ENCODE data around the gene CRELD2.

DNA sequence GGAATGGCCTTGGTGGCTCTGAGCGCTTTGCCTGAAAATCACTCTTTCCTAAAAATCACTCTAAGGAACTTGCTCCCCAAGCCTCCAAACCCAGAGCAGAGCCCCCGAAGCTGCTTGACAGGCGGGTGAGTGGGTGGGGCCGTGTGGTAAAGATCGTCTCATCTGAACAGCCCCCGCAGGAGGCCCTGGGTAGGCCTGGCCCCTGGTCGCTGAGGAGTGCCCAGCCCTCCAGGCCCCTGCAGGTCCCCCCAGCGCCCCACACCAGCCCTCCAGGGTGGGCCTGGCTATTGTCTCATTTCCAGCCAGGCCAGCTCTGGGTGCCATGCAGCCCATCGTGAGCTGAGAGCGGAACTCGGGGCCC, 25.0 kb downstream of the CRELD2 start:
- TF ChIP-seq, protein P1, sequence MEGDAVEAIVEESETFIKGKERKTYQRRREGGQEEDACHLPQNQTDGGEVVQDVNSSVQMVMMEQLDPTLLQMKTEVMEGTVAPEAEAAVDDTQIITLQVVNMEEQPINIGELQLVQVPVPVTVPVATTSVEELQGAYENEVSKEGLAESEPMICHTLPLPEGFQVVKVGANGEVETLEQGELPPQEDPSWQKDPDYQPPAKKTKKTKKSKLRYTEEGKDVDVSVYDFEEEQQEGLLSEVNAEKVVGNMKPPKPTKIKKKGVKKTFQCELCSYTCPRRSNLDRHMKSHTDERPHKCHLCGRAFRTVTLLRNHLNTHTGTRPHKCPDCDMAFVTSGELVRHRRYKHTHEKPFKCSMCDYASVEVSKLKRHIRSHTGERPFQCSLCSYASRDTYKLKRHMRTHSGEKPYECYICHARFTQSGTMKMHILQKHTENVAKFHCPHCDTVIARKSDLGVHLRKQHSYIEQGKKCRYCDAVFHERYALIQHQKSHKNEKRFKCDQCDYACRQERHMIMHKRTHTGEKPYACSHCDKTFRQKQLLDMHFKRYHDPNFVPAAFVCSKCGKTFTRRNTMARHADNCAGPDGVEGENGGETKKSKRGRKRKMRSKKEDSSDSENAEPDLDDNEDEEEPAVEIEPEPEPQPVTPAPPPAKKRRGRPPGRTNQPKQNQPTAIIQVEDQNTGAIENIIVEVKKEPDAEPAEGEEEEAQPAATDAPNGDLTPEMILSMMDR (IDR thresholded peaks at IDR 0.05; ENCODE audit: poor library complexity, severe bottlenecking) = no peak
- TF ChIP-seq SMC3 (conservative IDR thresholded peaks at IDR 0.05; ENCODE audit: poor library complexity) (no peak), TAF1 (IDR thresholded peaks at IDR 0.05; ENCODE audit: low read depth) (no peak), RAD21 (conservative IDR thresholded peaks at IDR 0.05) (no peak)

Data from neural cell (in vitro differentiated cells).